Measurements from ENCODE around the gene ANKDD1B. TPM values are rescaled to one million over a fixed set of nuclear protein-coding genes. Genes with fewer than 3 reads are reported as not detected.

Gene ANKDD1B
- total and polyA plus RNA-seq, 2 of the 13 experiments (the other 11 are each of a cell fraction or from before 2014, with no cell fraction given): 0.12 to 0.27 TPM

- no peak for TF ChIP-seq TFAP4 (IDR thresholded peaks at IDR 0.05; ENCODE audit: borderline replicate concordance, low read depth)
- no peak for TF ChIP-seq GABPB1 (CRISPR knock-in tag; IDR thresholded peaks at IDR 0.05)
- no peak for TF ChIP-seq ZNF772 (CRISPR knock-in tag; IDR thresholded peaks at IDR 0.05)
- TF ChIP-seq ZNF646 (CRISPR knock-in tag; IDR thresholded peaks at IDR 0.05): no peak
- TF ChIP-seq LRRFIP1 (CRISPR knock-in tag; conservative IDR thresholded peaks at IDR 0.05): no peak
- TF ChIP-seq WIZ (CRISPR knock-in tag; IDR thresholded peaks at IDR 0.05): no peak
Observed at GRCh38 chr5:75632321-75632720, 21.1 kb downstream of the ANKDD1B start (continued).
